SK-N-SH (cell line): ENCODE measurements around the gene CNTFR. TPM values are rescaled to one million over a fixed set of nuclear protein-coding genes. Genes with fewer than 3 reads are reported as not detected.

Source experiments
- CTCF ChIA-PET: fragments of 300-600, 350-600 bp; formaldehyde crosslinking; extraction: SDS; loops from one replicate; lab custom pipeline; 2021; lab: Yijun Ruan, JAX
- POLR2A ChIA-PET: fragments of 350-600 bp; sonication (Branson Sonifier 250); formaldehyde crosslinking; extraction: SDS; loops from one replicate; lab custom pipeline; 2020; ENCODE audit warnings: antibody characterized with exemption, inconsistent platforms; lab: Yijun Ruan, JAX
- DNase-seq: peaks from one replicate; pipeline ENCODE4 v3.0.0; 2012
- H2AFZ ChIP-seq: fragments of 200-600 bp; sonication (generic); 2 replicates; pipeline ENCODE4 v1.8.1; 2016; ENCODE audit warnings: antibody characterized with exemption, mild to moderate bottlenecking, low read depth
- H3F3A ChIP-seq: fragments of 200-600 bp; sonication (generic); replicated peaks from 2 replicates; pipeline ENCODE3; 2016; ENCODE audit warnings: antibody characterized with exemption, mild to moderate bottlenecking; ENCODE audit not compliant: insufficient read depth
- H3K27ac ChIP-seq, 2 experiments: fragments of 200-500 bp in 1 of 2; fragments of 200-600 bp in 1 of 2; sonication (Bioruptor generic) in 1 of 2; sonication (generic), shearing (Covaris generic) in 1 of 2; 2 replicates each; pipeline versions ENCODE4 v1.5.1 to v1.6.1; 2014 to 2016; ENCODE audit warnings: low read depth in 2 of 2, inconsistent platforms in 1 of 2, low read length in 1 of 2, mild to moderate bottlenecking in 1 of 2, mixed read lengths in 1 of 2
- H3K27me3 ChIP-seq: fragments of 200-600 bp; sonication (generic), shearing (Covaris generic); 2 replicates; pipeline ENCODE4 v1.6.1; 2016; ENCODE audit warnings: mixed run types; ENCODE audit not compliant: insufficient read depth
- H3K36me3 ChIP-seq, 2 experiments: fragments of 200-500 bp in 1 of 2; fragments of 200-600 bp in 1 of 2; sonication (Bioruptor generic) in 1 of 2; sonication (generic) in 1 of 2; replicated peaks in 1 of 2; 2 replicates each; pipeline versions ENCODE3 to v1.5.1; 2014 to 2016; ENCODE audit warnings: low read length in 1 of 2, mild to moderate bottlenecking in 1 of 2; ENCODE audit not compliant: insufficient read depth in 2 of 2, control insufficient read depth in 1 of 2
- H3K4me1 ChIP-seq, 2 experiments: fragments of 200-500 bp in 1 of 2; fragments of 200-600 bp in 1 of 2; sonication (Bioruptor generic) in 1 of 2; sonication (generic), shearing (Covaris generic) in 1 of 2; 2 replicates each; pipeline versions ENCODE4 v1.5.1 to v1.6.1; 2014 to 2016; ENCODE audit warnings: low read depth in 1 of 2, low read length in 1 of 2, mixed run types in 1 of 2; ENCODE audit not compliant: insufficient read depth in 2 of 2, control insufficient read depth in 1 of 2
- H3K4me2 ChIP-seq: fragments of 200-600 bp; sonication (generic), shearing (Covaris generic); 2 replicates; pipeline ENCODE4 v1.6.1; 2017; ENCODE audit warnings: mixed run types
- H3K4me3 ChIP-seq, 2 experiments: fragments of 200-500 bp in 1 of 2; fragments of 200-600 bp in 1 of 2; sonication (Bioruptor generic) in 1 of 2; sonication (generic), shearing (Covaris generic) in 1 of 2; 2 replicates each; pipeline versions ENCODE4 v1.5.1 to v1.8.1; 2014 to 2016; ENCODE audit warnings: low read depth in 2 of 2, inconsistent platforms in 1 of 2, low read length in 1 of 2, mild to moderate bottlenecking in 1 of 2, mixed read lengths in 1 of 2, moderate library complexity in 1 of 2
- H3K79me2 ChIP-seq: fragments of 200-600 bp; sonication (generic); 2 replicates; pipeline ENCODE4 v1.8.1; 2017; ENCODE audit warnings: mild to moderate bottlenecking; ENCODE audit not compliant: insufficient read depth
- H3K9ac ChIP-seq: fragments of 200-600 bp; sonication (generic); 2 replicates; pipeline ENCODE4 v1.6.1; 2017; ENCODE audit warnings: mixed run types
- H3K9me2 ChIP-seq: fragments of 200-600 bp; sonication (generic); 2 replicates; pipeline ENCODE4 v1.6.1; 2017; ENCODE audit warnings: mixed run types
- H3K9me3 ChIP-seq: fragments of 200-600 bp; sonication (generic); 2 replicates; pipeline ENCODE4 v1.6.1; 2017; ENCODE audit warnings: mixed run types, mild to moderate bottlenecking, moderate library complexity
- H4K20me1 ChIP-seq: fragments of 200-600 bp; sonication (generic); 2 replicates; pipeline ENCODE4 v1.6.1; 2017; ENCODE audit warnings: mild to moderate bottlenecking, mixed run types; ENCODE audit not compliant: insufficient read depth
- CTCF ChIP-seq: fragments of 200-600 bp; sonication (generic); IDR thresholded peaks from 2 replicates; pipeline ENCODE4 v1.6.1; 2017; ENCODE audit warnings: antibody characterized with exemption, mild to moderate bottlenecking, moderate library complexity
- FOXJ3 ChIP-seq: sonication (generic); formaldehyde crosslinking; IDR thresholded peaks from 2 replicates; pipeline ENCODE4 v1.5.1; 2020; ENCODE audit warnings: mild to moderate bottlenecking, missing genetic modification reagents
- GABPA ChIP-seq: IDR thresholded peaks from 2 replicates; pipeline ENCODE4 v1.4.0; 2012; ENCODE audit warnings: low read depth, mild to moderate bottlenecking
- MAX ChIP-seq: IDR thresholded peaks from 2 replicates; pipeline ENCODE4 v1.4.0; 2012; ENCODE audit warnings: low read depth
- NFIC ChIP-seq: IDR thresholded peaks from 2 replicates; pipeline ENCODE4 v1.4.0; 2012; ENCODE audit warnings: borderline replicate concordance
- NRF1 ChIP-seq: IDR thresholded peaks from 2 replicates; pipeline ENCODE4 v1.6.1; 2012; ENCODE audit warnings: low read depth, mild to moderate bottlenecking, low read length
- POLR2AphosphoS5 ChIP-seq: IDR thresholded peaks from 2 replicates; pipeline ENCODE4 v1.6.1; 2012; ENCODE audit warnings: low read depth, low read length
- RAD21 ChIP-seq: IDR thresholded peaks from 2 replicates; pipeline ENCODE4 v1.6.1; 2012; ENCODE audit warnings: mild to moderate bottlenecking, low read length
- RCOR1 ChIP-seq: fragments of 150-350 bp; IDR thresholded peaks from 2 replicates; pipeline ENCODE4 v1.6.1; 2017; ENCODE audit warnings: antibody characterized with exemption, low read length
- RFX5 ChIP-seq: IDR thresholded peaks from 2 replicates; pipeline ENCODE4 v1.6.1; 2012; ENCODE audit warnings: mild to moderate bottlenecking, improper control_type of control experiment, low read length
- SIN3A ChIP-seq: IDR thresholded peaks from 2 replicates; pipeline ENCODE4 v1.6.1; 2012; ENCODE audit warnings: low read depth, mild to moderate bottlenecking, low read length, moderate library complexity, borderline replicate concordance
- TAF1 ChIP-seq: IDR thresholded peaks from 2 replicates; pipeline ENCODE4 v1.6.1; 2012; ENCODE audit warnings: low read depth, mild to moderate bottlenecking, low read length, moderate library complexity, borderline replicate concordance
- YY1 ChIP-seq: IDR thresholded peaks from 2 replicates; pipeline ENCODE4 v1.4.0; 2012; ENCODE audit warnings: low read depth, mild to moderate bottlenecking
- WGBS: methylation state at CpG from one replicate; pipeline ENCODE4 v1.1.6; 2017; ENCODE audit warnings: low lambda C conversion rate; 5-methylcytosine and 5-hydroxymethylcytosine counted together
- polyA plus RNA-seq, 3 experiments: library from polyadenylated mRNA; depleted of rRNA; stranded (reverse); fragments of >200 nt; gene quantifications; 2 replicates each; pipeline ENCODE4 v1.2.3, GENCODE V29; 2012
- TF ChIP-seq, protein P1 (sequence below): IDR thresholded peaks from 2 replicates; pipeline ENCODE4; 2012

CNTFR gene
- polyA plus RNA-seq, 1 of the 3 experiments (the other 2 are of a cell fraction), result 1.8 TPM

DNA sequence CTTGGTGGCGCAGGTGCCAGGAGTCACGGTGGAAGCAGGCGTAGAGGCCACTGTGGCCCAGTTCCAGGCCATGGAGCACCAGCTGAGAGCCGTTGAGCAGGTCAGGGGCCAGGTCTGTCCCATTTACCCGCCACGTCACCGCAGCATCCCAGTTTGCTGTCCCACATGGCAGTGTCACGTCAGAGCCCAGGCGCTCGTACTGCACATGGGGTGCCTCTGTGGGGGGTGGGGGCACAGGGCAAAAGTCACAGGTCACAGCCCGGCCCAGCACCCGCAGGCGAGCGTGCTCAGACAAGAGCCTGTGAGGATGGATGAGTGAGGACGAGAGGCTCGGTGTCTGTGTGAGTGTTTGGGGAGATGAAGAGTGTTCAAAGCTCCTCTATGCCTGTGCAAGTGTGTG lies 24.9 kb downstream of the CNTFR start:
- H3K9me3 ChIP-seq, result no peaks in the 10 kb centered on the region
- H3K4me2 ChIP-seq, result no peak overlapping the region
- CTCF ChIA-PET, result interaction anchor here (1.2 to 8.7 kb wide), 5 partner anchors 16 to 161 kb away, joined by 3 to 83 read pairs (median 7); no protein-coding TSS in a partner anchor
- no peaks in the 10 kb centered on the region for H3K36me3 ChIP-seq
- H3K9me2 ChIP-seq, result no peaks in the 10 kb centered on the region
- TF ChIP-seq POLR2AphosphoS5, result no peak
- TF ChIP-seq TAF1, result no peak
- TF ChIP-seq NRF1, result no peak
- TF ChIP-seq, protein P1, sequence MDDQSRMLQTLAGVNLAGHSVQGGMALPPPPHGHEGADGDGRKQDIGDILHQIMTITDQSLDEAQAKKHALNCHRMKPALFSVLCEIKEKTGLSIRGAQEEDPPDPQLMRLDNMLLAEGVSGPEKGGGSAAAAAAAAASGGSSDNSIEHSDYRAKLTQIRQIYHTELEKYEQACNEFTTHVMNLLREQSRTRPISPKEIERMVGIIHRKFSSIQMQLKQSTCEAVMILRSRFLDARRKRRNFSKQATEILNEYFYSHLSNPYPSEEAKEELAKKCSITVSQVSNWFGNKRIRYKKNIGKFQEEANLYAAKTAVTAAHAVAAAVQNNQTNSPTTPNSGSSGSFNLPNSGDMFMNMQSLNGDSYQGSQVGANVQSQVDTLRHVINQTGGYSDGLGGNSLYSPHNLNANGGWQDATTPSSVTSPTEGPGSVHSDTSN, result no peak
- TF ChIP-seq GABPA, result no peak
- no peak for TF ChIP-seq RAD21
- H2AFZ ChIP-seq, result no peak overlapping the region
- 88% methylated on average over 14 of the region's 16 CpGs for WGBS
- no peaks in the 10 kb centered on the region for H3K79me2 ChIP-seq
- DNase-seq, result no peak
- H3F3A ChIP-seq, result no peaks in the 10 kb centered on the region
- peak overlapping the region in 1 of 2 experiments; percentile 28; a peak in 1 of 4 replicates for H3K27ac ChIP-seq
- H3K4me1 ChIP-seq, result peaks cover 0 to 70% of the 10 kb centered on the region in 2 experiments; a peak in 2 of 4 replicates
- no peak overlapping the region for H3K4me3 ChIP-seq
- POLR2A ChIA-PET, result no interaction called here
- no peak overlapping the region for H3K9ac ChIP-seq
- H4K20me1 ChIP-seq, result no peaks in the 10 kb centered on the region
- no peaks in the 10 kb centered on the region; the same call in 1 of the 2 replicates for H3K27me3 ChIP-seq

- no peaks in the 10 kb centered on the region; the same call in 1 of the 2 replicates for H3K27me3 ChIP-seq
- TF ChIP-seq NRF1, result no peak
- TF ChIP-seq, all 33 proteins: peak for 0
- Histone ChIP-seq H4K20me1 (no peaks in the 10 kb centered on the region), H3K4me2 (no peak overlapping the region), H3K79me2 (no peaks in the 10 kb centered on the region), H3K9me2 (no peaks in the 10 kb centered on the region), H3F3A (no peaks in the 10 kb centered on the region), H3K27ac (no peak overlapping the region; a peak in 1 of 4 replicates), H3K36me3 (no peaks in the 10 kb centered on the region), H2AFZ (no peak overlapping the region), H3K9ac (no peak overlapping the region), H3K4me1 (peaks cover 0 to 70% of the 10 kb centered on the region in 2 experiments; a peak in 2 of 4 replicates), H3K4me3 (no peak overlapping the region), H3K9me3 (no peaks in the 10 kb centered on the region)
- ChIA-PET POLR2A (no interaction called here), CTCF (interaction anchor here (1.2 to 8.7 kb wide), 10 partner anchors 14 to 159 kb away, joined by 3 to 83 read pairs (median 7); partner anchors contain the start of gene RPP25L)
- 74% methylated on average over 5 of the region's 5 CpGs for WGBS
- DNase-seq, result no peak
Measured at GRCh38 chr9:34563262-34563661, 26.3 kb downstream of the CNTFR start.

GRCh38 chr9:34562135-34562745 lies 27.3 kb downstream of the CNTFR start:
- TF ChIP-seq MAX (no peak), FOXJ3 (CRISPR knock-in tag) (no peak), RCOR1 (no peak), RAD21 (peak; percentile 49), NFIC (no peak), RFX5 (no peak), YY1 (no peak), CTCF (peak; percentile 58), SIN3A (no peak)
- 71% methylated on average over 7 of the region's 7 CpGs for WGBS

More at GRCh38 chr9:34562135-34562745, 27.3 kb downstream of the CNTFR start:
- Histone ChIP-seq H3K9me3 (no peaks in the 10 kb centered on the region), H2AFZ (no peak overlapping the region), H4K20me1 (no peaks in the 10 kb centered on the region), H3K4me3 (peak overlapping the region in 1 of 2 experiments; percentile 3; a peak in 1 of 4 replicates), H3K79me2 (no peaks in the 10 kb centered on the region), H3K36me3 (no peaks in the 10 kb centered on the region), H3K27ac (peak overlapping the region in 1 of 2 experiments; percentile 74; a peak in 2 of 4 replicates), H3K9me2 (no peaks in the 10 kb centered on the region), H3K27me3 (no peaks in the 10 kb centered on the region; the same call in 1 of the 2 replicates), H3K4me1 (peaks cover 0 to 70% of the 10 kb centered on the region in 2 experiments; a peak in 2 of 4 replicates), H3F3A (no peaks in the 10 kb centered on the region), H3K4me2 (no peak overlapping the region), H3K9ac (no peak overlapping the region)
- peak; percentile 59 for DNase-seq
- CTCF ChIA-PET, result interaction anchor here (0.9 to 8.7 kb wide), 13 partner anchors 8 to 99 kb away, joined by 3 to 83 read pairs (median 6); partner anchors contain the start of gene RPP25L
- POLR2A ChIA-PET, result no interaction called here
